ENCODE data around the gene RPL41. TPM values are rescaled to one million over a fixed set of nuclear protein-coding genes. Genes with fewer than 3 reads are reported as not detected.
A peak's percentile ranks its signal among the peaks of the same experiment; 100 is the strongest.

The RPL41 gene
- total and polyA plus RNA-seq, 9 of the 15 experiments (the other 6 are each of a cell fraction or from before 2014, with no cell fraction given), result 3,403 to 11,276 (median 5,604) TPM

DNA sequence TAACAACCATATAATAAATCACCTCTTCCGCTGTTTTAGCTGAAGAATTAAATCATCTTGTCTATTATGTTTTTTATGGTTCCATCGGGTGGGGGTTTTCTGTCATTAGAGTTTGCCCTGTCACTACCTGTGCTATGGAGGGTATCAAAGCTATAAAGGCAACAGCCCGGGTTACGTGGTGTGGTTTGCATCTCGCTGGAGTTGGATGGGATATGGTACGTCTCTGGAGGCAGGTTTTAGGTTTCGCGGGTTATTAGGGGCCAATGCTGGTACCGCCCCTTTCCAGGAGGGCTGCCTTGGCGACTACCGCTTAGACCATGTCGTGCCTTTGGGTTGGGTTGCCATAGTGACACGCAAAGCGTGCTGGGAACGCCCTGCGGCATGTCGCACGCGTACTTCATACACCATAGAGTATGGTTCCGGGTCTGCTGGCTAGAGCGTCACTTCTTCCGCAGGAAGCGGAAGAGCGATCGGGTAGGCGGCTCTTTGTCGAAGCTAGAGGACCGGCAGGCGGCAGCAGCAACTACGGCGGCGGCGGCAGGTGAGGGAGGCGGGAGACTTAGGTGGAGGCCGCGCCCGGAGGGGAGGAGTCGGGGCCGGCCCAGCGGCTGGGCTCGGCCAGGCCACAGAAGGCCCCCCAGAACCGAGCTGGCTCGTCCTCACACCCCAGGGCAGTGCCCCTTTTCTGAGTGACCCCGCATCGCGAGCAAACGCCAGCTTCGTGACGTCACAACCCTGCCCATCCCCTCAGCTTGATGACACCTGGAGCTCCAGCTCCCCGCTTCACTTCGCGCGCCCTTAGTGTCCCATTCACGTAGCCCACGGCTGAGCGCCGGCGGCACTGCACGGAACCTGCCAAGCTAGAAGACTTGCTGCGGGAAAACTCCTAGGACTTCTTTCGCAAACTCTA lies 1.6 kb downstream of the RPL41 start, which contains the start of gene ZC3H10 (continued):
- TF ChIP-seq NFATC3 (IDR thresholded peaks at IDR 0.05) (peak; percentile 54; the same call in 1 of the 2 replicates), TEAD4 (IDR thresholded peaks at IDR 0.05; ENCODE audit: low read length) (peak; percentile 73), TEAD4 (CRISPR knock-in tag; IDR thresholded peaks at IDR 0.05; ENCODE audit: borderline replicate concordance) (no peak), FOXJ2 (tag; IDR thresholded peaks at IDR 0.05) (peak; percentile 81), ZNF274 (IDR thresholded peaks at IDR 0.05; ENCODE audit: borderline replicate concordance, low read depth, low read length) (no peak; the same call in 1 of the 2 replicates), SRSF7 (optimal IDR thresholded peaks at IDR 0.05; ENCODE audit: low read depth, low read length) (no peak), CREM (IDR thresholded peaks at IDR 0.05; ENCODE audit: low read depth) (peak; percentile 87), SRSF3 (IDR thresholded peaks at IDR 0.05; ENCODE audit: insufficient read depth, low read length) (no peak), PCBP2 (IDR thresholded peaks at IDR 0.05; ENCODE audit: low read depth, low read length, poor library complexity, severe bottlenecking) (no peak), FOXA3 (CRISPR knock-in tag; conservative IDR thresholded peaks at IDR 0.05 in 1 of 2, IDR thresholded peaks at IDR 0.05 in 1 of 2) (peak in 1 of 2 experiments; percentile 70; a peak in 2 of 4 replicates), DPF2 (IDR thresholded peaks at IDR 0.05) (0 out of 2 replicates have a peak, but pooled peaks have one; percentile 48), KLF10 (CRISPR knock-in tag; IDR thresholded peaks at IDR 0.05) (peak; percentile 90), NR2C1 (IDR thresholded peaks at IDR 0.05) (peak; percentile 97), NR2C1 (tag; IDR thresholded peaks at IDR 0.05) (peak; percentile 99), ZFX (CRISPR knock-in tag; IDR thresholded peaks at IDR 0.05) (peak; percentile 86), CBX5 (IDR thresholded peaks at IDR 0.05; ENCODE audit: borderline replicate concordance, low read depth) (no peak), PHF20 (IDR thresholded peaks at IDR 0.05; ENCODE audit: partially characterized antibody) (peak; percentile 93)
- TF ChIP-seq, protein P1, sequence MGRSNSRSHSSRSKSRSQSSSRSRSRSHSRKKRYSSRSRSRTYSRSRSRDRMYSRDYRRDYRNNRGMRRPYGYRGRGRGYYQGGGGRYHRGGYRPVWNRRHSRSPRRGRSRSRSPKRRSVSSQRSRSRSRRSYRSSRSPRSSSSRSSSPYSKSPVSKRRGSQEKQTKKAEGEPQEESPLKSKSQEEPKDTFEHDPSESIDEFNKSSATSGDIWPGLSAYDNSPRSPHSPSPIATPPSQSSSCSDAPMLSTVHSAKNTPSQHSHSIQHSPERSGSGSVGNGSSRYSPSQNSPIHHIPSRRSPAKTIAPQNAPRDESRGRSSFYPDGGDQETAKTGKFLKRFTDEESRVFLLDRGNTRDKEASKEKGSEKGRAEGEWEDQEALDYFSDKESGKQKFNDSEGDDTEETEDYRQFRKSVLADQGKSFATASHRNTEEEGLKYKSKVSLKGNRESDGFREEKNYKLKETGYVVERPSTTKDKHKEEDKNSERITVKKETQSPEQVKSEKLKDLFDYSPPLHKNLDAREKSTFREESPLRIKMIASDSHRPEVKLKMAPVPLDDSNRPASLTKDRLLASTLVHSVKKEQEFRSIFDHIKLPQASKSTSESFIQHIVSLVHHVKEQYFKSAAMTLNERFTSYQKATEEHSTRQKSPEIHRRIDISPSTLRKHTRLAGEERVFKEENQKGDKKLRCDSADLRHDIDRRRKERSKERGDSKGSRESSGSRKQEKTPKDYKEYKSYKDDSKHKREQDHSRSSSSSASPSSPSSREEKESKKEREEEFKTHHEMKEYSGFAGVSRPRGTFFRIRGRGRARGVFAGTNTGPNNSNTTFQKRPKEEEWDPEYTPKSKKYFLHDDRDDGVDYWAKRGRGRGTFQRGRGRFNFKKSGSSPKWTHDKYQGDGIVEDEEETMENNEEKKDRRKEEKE (IDR thresholded peaks at IDR 0.05; ENCODE audit: borderline replicate concordance in 1 of 2, control insufficient read depth in 1 of 2, low read depth in 2 of 2, low read length in 1 of 2), result peak; percentile 80 to 92; a peak in 2 of 4 replicates
- TF ChIP-seq, protein P2, sequence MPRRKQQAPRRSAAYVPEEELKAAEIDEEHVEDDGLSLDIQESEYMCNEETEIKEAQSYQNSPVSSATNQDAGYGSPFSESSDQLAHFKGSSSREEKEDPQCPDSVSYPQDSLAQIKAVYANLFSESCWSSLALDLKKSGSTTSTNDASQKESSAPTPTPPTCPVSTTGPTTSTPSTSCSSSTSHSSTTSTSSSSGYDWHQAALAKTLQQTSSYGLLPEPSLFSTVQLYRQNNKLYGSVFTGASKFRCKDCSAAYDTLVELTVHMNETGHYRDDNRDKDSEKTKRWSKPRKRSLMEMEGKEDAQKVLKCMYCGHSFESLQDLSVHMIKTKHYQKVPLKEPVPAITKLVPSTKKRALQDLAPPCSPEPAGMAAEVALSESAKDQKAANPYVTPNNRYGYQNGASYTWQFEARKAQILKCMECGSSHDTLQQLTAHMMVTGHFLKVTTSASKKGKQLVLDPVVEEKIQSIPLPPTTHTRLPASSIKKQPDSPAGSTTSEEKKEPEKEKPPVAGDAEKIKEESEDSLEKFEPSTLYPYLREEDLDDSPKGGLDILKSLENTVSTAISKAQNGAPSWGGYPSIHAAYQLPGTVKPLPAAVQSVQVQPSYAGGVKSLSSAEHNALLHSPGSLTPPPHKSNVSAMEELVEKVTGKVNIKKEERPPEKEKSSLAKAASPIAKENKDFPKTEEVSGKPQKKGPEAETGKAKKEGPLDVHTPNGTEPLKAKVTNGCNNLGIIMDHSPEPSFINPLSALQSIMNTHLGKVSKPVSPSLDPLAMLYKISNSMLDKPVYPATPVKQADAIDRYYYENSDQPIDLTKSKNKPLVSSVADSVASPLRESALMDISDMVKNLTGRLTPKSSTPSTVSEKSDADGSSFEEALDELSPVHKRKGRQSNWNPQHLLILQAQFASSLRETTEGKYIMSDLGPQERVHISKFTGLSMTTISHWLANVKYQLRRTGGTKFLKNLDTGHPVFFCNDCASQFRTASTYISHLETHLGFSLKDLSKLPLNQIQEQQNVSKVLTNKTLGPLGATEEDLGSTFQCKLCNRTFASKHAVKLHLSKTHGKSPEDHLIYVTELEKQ (CRISPR knock-in tag; IDR thresholded peaks at IDR 0.05), result no peak

All from K562 (cell line).